Hepatic stellate cell (primary cell): Measurements from ENCODE around the gene TTC28.
"Not testable (repeated sequence)": the region's sequence is repeated elsewhere in the genome, so short reads cannot be mapped to it uniquely, and the experiment has no call there.

ENCODE experiments used
- DNase-seq: peaks from one replicate; pipeline ENCODE4 v3.0.0; 2011; ENCODE audit warnings: low spot score

Gene TTC28

GRCh38 chr22:28229566-28230485 lies 449.8 kb downstream of the TTC28 start:
- DNase-seq = peak; percentile 27

DNA sequence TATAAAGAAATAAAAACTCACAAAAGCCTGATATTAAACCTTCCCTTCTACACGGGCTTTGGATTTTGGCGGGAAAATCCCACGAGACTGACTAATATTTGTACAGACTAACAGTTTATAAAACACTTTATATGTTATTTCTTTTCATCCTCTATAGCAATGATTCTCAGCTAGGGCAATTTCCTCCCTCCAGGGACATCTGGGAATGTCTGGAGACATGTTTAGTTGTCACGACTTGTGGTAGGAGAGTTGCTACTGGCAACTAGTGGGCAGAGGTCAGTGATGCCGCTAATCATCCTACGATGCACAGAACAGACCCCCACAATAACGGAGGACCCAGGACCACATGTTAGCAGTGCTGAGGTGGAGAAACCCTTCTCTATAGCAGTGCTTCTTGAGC lies 455.8 kb downstream of the TTC28 start:
- no peak for DNase-seq

- DNase-seq = peak; percentile 15
Measured at GRCh38 chr22:28222976-28223745, 456.5 kb downstream of the TTC28 start.

GRCh38 chr22:28222571-28222970 lies 457.1 kb downstream of the TTC28 start:
- no peak for DNase-seq

DNA sequence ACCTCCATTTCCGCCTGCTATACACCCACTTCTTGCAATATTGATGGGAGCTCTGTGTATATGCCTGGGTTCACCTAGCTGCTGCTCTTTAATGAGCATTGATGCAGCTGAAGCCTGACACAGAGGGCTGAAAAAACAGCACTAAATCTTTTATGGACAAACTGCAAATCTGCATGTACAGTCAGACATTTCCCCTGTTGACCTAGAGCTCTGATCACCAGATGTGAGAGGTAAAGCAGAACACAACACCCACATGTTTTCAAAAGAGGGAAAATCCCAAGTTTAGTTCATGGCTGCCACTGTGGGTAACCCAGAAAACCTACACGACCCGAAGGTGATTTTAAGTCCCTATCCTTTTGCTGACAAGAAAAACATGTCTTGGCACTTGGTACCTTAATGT lies 457.6 kb downstream of the TTC28 start:
- DNase-seq = no peak

- no peak for DNase-seq
Measured at GRCh38 chr22:28220626-28221363, 458.8 kb downstream of the TTC28 start.

DNA sequence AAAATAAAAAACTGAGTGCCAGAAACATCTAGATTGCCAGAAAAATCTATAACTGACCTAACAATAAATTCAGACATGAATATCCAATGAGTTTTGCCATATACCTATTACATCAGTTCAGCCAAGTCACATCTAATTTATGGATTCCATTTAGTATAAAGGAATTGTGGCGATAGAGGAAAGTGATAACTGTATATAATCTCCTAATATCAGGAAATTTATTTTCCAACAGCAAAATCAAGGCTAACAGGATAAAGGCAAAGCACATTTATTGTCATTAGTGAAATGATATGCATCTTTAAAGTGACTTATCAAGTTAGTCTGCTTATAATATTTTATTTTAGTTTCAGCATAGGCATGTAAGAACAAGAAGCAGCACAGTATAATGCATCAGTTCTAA lies 462.4 kb downstream of the TTC28 start:
- DNase-seq = no peak

- not testable (repeated sequence) for DNase-seq
Measured at GRCh38 chr22:28214750-28215149, 464.9 kb downstream of the TTC28 start.

DNA sequence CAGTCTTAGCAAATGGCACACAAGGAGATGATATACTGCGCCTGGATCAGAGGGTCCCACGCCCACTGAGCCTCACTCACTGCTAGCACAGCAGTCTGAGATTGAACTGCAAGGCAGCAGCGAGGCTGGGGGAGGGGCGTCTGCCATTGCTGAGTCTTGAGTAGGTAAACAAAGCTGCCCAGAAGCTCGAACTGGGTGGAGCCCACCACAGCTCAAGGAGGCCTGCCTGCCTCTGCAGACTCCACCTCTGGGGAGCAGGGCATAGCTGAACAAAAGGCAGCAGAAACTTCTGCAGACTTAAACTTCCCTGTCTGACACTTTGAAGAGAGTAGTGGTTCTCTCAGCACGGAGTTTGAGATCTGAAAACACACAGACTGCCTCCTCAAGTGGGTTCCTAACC lies 470.2 kb downstream of the TTC28 start:
- not testable (repeated sequence) for DNase-seq

GRCh38 chr22:28208787-28209186 lies 470.9 kb downstream of the TTC28 start:
- no peak for DNase-seq

DNA sequence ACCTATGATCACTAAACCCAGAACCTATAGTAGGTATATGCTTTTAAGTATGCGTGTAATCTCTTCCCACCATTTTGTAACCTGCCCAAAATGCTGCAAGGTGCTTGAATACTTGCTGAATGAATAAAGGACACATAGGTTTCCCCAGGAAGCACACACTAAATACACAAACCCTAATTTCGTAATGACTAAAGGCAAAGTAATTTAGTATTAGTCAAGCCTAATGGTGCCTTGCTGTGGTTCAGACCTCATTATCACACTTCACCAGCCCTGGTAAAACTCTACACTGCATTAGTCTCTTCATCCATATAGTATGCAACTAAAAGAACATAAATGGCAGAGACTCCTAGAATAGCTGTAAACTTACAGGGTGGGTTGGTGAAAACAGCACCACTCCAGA lies 471.6 kb downstream of the TTC28 start:
- no peak for DNase-seq

DNA sequence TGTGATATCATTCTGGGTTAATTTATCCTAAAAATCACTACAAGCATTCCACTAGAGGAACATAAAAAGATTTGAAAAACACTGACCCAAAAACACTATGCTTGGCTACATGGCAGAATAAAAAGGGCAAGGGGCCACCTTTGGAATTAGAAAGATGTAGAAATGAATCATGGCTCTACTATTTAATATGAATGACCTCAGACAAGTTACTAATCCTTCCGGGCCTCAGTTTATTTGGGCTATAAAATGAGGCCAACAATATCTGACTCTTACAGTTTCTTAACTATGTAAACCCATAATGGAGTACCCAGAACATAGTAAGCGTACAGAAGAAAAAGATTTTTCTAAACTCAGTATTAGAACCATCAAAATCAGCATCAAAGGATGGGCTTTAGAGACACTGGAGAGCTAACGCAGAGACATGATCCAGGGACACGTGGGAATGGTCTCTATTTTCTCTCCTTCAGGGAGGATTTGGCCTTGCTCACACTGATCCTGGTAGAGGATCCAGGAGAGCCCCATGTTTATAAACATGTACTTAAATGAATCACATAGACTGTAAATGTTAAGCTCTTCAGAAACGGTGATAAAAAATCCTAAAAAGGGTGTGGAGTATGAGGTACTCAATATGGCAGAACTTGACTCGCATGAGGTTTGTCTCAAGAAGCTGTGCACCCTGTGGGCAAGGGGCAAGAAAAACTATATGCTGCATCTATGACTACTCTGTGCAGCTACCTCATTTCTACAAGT lies 472.2 kb downstream of the TTC28 start:
- peak; percentile 17 for DNase-seq

DNA sequence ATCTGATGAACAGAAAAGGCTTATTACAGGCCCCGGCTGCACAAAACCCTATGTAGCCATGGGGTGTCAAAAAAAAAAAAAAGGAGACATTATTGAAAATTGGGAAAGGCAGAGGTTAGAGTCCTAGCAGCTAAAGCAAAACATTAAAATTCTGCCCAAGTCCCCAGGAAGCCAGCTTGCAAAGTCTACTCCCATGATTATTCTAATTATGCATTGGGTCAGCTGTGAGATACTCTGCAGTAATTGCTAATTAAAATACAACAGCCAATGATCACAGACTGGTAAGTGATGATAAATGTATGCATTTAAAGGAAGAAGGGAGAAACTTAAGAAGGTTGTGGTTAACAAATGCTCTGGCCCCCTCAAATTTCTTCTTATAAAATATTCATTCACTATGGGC lies 473.7 kb downstream of the TTC28 start:
- no peak for DNase-seq

- no peak for DNase-seq
Measured at GRCh38 chr22:28204382-28204781, 475.3 kb downstream of the TTC28 start.

GRCh38 chr22:28203286-28203685 lies 476.4 kb downstream of the TTC28 start:
- no peak for DNase-seq

- DNase-seq = no peak
Measured at GRCh38 chr22:28198692-28199091, 480.9 kb downstream of the TTC28 start.

DNA sequence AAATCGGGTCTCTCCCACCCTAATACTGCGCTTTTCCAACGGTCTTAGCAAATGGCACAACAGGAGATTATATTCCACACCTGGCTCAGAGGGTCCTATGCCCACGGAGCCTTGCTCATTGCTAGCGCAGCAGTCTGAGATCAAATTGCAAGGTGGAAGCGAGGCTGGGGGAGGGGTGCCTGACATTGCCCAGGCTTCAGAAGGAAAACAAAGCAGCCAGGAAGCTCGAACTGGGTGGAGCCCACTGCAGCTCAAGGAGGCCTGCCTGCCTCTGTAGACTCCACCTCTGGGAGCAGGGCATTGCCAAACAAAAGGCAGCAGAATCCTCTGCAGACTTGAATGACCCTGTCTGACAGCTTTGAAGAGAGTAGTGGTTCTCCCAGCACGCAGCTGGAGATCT lies 488.1 kb downstream of the TTC28 start:
- not testable (repeated sequence) for DNase-seq

GRCh38 chr22:28188178-28188879 lies 491.3 kb downstream of the TTC28 start:
- no peak for DNase-seq

- DNase-seq = no peak
Measured at GRCh38 chr22:28187612-28188011, 492.0 kb downstream of the TTC28 start.

DNA sequence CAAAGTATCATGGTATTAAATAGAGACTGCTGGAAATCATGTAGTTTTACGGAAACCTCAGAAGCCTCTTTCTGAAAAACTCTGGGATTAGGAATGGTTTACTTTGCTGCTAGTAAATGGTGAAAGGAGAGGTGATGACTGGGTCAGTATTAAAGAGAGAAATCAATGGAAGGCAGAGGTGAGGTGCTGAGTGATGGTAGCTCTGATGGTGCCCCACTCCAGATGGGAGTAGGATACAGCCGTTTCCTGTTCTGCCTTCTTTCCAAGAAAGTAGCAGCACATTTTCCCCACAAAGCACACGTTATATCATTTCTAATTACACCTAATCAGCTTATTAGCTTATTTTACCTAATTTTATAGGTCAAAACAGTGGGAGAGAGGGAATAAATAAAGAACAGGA lies 493.0 kb downstream of the TTC28 start:
- no peak for DNase-seq

DNA sequence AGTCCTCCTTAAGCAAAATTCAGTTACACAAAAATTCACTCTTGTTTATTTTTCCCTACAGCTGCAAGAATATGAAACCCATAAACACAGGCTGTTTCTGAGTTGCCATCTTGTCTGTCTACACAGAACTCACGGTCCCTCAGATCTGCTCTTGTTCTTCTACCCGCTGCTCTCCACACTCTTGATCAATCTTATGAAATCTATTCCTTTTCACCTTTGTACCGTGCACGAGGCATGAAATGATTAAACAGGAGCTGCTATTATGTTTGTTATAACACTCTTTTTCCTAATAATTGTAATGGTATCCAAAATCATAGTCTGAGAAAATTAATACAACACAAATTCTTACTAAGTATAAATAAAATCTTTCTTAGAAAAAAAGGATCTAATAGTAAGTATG lies 494.5 kb downstream of the TTC28 start:
- no peak for DNase-seq
